NK-92 treated with Interleukin-12 subunit alpha and Interleukin-12 subunit beta, amount 100 ng/mL, for 24 hours (cell line): ENCODE results near the gene TEX101.

Experiments
- DNase-seq: peaks from one replicate; lab custom pipeline; 2025; lab: John Stamatoyannopoulos, UW

The TEX101 gene

GRCh38 chr19:43447655-43448054 lies 33.0 kb downstream of the TEX101 start:
- DNase-seq, result no peak

- DNase-seq, result no peak
Observed at GRCh38 chr19:43450545-43450997, 35.9 kb downstream of the TEX101 start.

- DNase-seq, result no peak
Observed at GRCh38 chr19:43452582-43452981, 37.9 kb downstream of the TEX101 start.

DNA sequence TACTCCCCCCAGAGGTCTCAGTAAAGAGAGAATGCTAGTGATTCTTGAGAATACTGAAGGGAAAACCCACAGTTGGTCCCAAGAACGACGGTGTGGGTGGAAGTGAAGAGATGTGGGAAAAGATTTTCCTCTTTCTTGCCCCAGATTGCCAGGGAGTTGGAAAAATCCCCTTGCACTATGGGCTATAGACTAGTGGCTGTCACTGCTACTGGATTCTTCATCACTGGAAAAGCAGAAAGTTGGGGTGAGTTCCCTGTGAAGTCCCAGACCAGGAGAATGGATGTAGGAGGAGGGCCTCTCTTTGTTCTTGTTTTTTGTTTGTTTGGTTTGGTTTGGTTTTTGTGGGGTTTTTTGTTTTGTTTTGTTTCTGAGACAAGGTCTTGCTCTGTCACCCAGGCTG lies 39.3 kb downstream of the TEX101 start:
- DNase-seq, result no peak

- DNase-seq, result no peak
Observed at GRCh38 chr19:43455321-43456113, 40.8 kb downstream of the TEX101 start.

GRCh38 chr19:43457809-43458208 lies 43.1 kb downstream of the TEX101 start:
- no peak for DNase-seq

DNA sequence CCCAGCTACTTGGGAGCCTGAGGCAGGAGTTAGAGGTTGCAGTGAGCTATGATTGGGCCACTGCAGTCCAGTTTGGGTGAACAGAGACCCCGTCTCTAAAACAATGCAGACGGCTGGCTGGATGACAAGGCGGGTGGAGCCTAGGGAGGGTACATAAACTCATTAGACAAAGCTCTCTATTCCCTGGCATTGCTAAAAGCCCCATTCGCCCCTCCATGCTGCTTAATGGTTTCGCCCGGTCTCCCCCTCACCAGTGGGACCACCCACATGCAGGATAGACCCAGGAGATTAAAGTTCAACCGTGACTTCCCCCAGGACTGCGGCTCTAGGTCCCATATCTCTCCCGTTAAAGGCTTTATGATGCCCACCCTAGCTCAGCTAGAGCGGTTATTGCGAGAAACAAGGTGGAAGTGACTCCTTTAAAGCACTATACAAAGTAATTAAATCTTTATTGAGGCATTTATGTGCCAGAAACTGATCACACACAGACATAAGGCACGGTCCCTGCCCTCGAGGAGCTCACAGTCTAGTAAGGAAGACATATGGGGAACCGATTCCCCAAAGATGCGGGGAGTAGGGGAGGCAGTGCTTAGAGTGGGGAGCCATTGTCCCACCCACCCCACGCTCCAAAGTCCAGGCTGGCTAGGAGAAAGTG lies 45.8 kb downstream of the TEX101 start:
- DNase-seq, result no peak

DNA sequence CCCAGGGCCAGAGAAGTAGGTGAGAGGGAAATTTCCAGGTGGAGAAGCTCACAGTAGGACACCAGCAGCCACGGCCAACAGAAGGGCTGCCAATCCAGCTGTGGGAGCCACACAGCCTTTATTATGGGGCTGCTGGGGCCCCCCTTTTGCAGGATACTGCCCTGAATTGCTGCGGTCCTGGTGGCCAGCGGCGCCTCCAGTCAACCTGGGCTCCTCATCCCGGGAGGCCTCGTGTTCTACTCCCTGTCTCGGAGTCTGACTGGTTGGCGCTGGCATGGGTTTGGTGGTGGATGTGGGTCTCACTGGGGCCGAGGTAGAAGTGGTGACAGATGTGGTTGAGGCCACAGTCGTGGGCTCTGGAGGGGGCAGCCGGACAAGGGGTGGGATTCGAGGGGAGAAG lies 46.6 kb downstream of the TEX101 start:
- DNase-seq, result no peak

DNA sequence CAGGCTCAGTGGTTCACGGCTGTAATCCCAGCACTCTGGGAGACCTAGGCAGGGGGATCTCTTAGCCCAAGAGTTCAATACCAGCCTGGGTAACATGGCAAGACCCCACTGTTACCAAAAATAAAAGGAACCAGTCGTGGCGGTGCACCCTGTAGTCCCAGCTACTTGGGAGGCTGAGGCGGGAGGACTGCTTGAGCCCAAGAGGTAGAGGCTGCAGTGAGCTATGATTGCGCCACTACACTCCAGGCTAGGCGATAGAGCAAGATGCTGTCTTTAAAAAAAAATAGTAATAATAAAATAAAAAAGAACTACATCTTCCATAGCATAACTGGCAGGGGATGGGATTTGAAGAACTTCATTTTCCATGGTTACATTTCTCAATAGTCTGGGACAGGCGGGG lies 47.7 kb downstream of the TEX101 start:
- DNase-seq, result no peak

DNA sequence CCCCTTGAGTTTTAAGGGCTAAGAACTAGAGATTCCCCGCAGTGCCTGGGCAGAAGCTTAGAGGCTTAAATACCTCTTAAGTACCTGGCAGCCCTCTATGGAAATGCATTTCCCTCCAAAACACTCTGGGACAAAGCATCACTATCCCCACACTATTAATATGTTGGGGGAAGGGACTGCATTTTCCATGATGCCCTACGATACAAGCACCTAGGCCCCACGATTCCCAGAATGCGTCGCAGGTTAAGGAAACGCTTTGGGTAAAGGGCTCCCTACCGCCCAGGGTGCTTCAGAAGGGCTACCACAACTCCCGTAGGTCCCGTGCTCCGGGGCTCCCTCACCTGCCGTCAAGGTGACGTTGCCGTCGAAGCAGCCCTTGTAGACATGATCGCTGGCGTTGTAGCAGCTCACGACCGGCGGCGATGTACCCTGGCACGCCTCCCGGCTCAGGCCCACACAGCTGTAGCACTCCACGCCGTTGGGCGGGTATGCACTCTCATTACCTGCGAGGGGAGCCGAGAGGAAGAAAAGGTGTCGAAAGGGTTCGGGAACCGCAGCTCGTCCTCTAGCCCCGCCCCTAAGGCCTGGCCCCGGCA lies 48.2 kb downstream of the TEX101 start:
- DNase-seq, result no peak

DNA sequence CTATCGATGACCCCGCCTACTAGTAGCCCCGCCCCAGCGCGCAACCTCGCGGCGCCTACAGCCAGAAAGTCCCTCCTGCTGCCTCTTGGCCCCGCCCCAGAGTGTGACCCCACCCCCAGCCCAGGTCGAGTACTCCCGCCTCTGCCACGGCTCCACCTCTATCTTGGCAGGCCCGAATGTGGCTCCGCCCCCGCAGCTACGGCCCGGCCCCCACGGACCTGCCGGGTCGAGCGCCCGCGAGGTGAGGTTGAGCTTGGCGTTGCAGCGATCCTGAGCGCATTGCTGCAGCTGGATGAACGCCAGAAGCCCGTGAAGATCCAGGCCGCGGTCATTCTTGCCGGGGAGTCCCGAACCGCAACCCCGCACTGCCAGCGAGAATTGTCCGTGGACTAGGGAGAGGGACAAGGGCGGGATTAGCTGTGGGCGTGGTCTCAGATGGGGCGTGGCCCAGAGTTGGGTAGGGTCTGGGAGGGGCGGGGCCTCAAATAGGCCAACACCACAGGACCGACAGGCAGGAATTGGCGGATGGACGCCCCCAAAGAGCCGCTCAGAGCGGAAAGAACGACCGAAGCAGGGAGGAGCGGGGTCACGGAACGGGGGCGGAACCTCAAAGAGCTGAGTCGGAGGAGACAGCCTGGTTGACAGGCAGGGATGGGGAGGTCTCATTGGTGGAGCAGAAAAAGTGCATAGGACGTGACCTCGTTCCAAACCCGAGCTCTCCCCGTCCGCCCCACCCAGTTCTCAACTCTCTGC lies 48.9 kb downstream of the TEX101 start:
- DNase-seq, result no peak

DNA sequence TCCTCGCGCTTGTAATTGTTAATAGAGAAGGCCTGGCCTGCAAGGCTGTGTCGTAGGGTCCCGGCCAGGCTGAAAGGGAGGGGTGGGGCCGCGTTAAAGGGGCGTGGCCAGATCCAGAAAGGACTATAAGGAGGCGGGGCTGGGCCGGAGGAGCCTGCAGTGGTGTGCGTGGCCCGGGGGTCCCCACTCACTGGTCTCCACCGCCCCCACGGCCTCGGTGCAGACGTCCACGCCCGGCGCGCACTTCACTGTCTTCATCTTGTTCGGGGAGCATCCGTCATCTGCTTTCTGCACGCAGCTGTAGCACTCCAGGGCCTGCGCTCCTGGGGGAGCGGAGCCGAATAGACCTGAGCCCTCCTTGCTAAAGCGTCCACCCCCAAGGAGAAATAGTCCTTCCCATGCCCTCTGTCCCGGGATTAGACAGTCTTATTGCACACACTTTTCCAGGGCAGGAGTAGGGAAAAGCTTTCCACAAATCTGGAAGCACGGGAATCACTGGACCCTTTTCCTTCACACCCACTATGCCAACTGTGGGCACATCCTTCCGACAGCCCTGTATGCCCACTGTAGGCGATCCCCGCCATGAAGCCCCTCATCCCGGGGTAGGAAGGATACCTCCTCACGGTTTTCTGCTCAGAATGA lies 49.6 kb downstream of the TEX101 start:
- DNase-seq, result no peak

DNA sequence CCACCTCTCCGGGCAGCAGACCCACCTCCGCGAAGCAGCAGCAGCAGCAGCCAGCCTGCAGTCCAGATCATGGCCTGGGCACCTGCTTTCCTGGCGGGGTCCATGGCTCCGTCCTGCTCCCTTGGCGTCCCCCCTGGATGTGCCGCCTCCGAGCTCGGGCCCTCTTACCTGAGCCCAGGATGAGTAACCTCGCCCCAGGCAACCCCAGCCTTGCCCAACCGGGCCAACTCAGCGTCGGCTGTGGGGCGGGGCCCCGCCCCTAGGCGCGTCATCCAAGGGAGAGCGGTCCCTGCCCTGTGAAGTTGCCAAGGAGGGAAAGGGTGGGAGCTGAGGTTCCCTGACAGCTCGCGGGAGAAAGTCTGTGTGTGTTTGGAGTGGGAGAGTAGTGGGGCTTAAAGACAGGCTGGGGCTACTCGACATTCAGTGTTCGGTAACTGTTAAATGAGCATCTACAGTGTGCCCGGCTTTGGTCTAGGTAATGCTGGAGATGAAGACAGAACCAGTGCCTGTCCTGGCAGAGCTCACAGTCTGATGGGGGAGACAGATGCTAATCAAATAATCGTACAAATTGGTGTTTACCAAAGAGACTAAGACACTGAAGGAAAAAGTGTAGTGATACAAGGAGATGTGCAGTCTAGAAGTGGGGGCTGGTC lies 50.9 kb downstream of the TEX101 start, which contains the start of gene LYPD3:
Gene LYPD3, minus strand, starts transcription at position 141 of the 653 bp plus-strand sequence. Its CDS starts 37 bp downstream, at position 104.
- DNase-seq, result no peak

GRCh38 chr19:43466793-43467192 lies 52.1 kb downstream of the TEX101 start:
- no peak for DNase-seq

DNA sequence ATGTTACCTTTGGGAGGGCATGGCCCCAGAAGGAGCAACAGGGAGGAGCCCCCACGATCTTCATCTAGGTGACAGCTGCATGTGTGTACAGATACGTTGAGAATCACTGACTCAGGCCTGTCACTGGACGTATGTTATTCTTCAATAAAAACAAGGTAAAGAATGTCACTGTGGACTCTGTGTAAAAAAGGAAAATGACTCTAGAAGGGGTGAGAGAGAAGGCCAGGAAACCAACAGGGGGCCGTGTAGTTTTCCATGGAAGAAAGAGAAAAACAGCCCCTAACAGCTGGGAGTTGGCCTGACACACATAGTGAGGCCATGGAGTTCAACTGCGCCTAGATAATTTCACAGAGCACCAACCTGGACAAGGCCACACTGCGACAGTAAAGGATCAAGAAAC lies 52.6 kb downstream of the TEX101 start:
- DNase-seq, result no peak

GRCh38 chr19:43467730-43468129 lies 53.0 kb downstream of the TEX101 start:
- DNase-seq, result no peak
